Erythroblast (primary cell): ENCODE measurements around the gene AGT.

Experiments used
- DNase-seq, 2 experiments: peaks; one replicate each; lab custom pipeline; 2025; lab: John Stamatoyannopoulos, UW
- GATA1 ChIP-seq: IDR thresholded peaks from 2 replicates; pipeline ENCODE4 v1.6.1; 2011; ENCODE audit warnings: low read depth, mild to moderate bottlenecking, control low read depth, low read length, moderate library complexity
- POLR2A ChIP-seq: IDR thresholded peaks from 2 replicates; pipeline ENCODE4 v1.6.1; 2011; ENCODE audit warnings: mild to moderate bottlenecking, low read length

The AGT gene

DNA sequence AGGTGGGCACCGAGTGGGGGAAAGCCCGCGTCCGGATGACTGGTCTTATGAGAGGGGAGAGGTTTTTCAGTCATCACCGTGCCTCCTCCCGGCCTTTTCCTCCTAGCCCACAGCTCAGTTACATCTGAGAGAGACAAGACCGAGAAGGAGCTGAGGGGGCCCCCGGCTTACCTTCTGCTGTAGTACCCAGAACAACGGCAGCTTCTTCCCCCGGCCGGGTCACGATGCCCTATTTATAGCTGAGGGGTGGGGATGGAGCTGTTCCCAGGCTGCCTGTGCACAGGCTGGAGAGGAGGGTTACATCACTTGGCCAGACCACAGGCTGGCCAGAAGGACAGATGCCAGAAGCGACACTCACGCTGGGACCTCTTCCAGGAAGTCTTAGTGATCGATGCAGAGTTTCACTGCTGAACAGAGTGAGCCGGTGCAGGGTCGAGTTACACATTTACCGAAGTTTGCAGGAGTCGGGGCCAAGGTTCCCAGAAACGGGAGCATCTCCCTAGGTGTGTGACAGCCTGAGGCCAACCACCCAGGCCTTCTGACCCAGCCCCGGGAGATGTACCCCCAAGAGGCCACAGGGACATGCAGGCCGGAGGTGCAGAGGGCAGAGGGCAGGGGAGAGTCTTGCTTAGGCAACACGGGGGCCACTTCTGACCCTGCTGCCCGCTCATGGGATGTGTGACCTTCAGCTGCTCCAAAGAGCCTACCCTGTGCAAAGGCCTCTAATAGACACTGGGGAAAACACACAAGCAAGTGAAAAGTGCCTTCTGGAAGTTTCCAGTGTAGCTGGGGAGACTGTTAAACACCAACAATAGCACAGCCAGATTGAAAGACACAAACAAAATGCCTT, at the start of gene AGT:
TSS of gene AGT (minus strand) at position 208 of the 850 bp plus-strand sequence. CDS start 3,299 bp downstream, outside the sequence.
- DNase-seq, result no peak

DNA sequence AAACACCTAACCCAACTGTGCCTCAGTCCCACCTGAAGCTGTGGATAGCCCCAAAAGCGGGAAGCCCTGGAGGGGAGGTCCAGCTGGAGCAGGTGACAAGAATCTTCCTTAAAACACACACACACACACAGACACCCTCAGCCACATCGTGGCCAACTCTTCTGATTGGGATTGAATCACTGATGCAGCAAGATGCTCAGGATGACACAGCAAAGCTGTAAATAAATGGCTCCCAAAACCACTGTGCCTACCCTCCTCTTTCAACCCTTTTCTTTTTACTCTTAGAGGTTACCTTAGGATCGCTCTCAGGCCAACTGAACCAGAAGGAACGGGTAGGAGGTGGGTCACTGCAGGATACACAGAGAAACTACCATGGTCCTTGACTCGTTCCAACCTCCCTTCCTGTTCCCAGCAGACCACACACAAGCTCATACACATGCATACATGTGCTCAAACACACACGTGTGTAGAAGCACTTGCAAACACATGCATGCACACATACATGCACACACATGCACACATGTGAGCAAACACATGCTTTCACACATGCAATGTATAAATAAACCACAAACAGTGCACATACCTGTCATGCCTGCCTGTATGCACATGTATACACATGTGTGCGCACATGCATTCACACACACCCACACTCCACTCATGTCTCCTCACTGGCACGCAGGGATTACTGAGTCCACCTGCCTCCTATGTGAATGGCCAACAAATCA, 47.7 kb upstream of the AGT start:
- DNase-seq, result no peak
- TF ChIP-seq POLR2A (no peak), GATA1 (no peak)

More for the DNA sequence above, at the start of gene AGT:
- TF ChIP-seq POLR2A, result no peak
- no peak for TF ChIP-seq GATA1

DNA sequence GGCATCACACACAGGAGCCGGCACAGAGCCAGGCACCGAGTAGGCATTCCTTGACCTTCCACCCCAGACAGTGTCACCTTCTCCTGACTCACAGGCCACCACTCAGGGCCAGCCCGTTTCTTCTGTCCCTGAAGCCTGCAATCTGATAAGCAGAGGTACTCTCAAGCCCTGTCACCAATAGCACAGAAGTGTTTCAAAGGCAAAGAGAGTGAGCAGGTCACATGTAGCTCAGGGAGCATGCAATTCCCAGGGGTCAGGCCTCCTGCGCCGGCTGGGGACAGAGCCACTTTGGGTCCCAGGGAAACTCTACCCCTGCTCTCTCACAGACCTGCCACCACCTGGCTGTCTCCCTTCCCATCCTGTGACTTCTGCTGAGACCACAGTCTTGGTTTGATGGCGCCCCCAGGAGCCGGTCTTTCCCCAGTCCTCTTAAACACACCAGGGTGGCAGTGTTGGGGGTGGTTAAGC, 46.5 kb upstream of the AGT start:
- DNase-seq, result no peak
- TF ChIP-seq POLR2A, result no peak
- TF ChIP-seq GATA1, result no peak

DNA sequence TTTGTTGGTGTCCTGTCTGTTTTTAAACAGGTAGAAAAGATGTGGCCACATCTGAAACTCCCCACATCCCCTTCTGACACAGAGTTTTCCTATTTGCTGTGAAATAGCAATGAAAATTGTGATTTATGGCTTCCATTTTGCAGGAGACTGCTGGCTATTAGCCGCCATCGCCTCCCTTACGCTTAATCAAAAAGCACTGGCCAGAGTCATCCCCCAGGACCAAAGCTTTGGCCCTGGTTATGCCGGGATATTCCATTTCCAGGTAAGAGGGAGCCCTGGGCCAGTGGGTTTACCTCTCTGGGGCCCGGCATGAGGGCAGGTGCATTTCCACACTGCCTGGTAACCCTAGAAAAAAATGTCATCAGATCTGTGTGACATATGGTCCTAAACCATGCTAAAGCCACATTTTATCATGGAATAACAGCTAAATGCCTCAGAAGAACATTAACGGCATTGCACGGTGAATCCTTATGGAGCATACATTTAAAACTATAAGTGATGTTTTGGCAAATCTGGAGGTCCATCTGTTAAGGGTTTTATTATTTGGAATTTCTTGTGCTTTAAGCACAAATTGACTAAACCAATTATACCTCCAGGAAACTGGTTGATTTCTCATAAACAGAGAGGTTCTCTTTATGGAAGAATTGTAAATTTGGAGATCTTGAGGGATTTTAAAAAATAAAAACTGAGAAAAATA, 45.6 kb upstream of the AGT start:
- DNase-seq, result no peak
- TF ChIP-seq GATA1 (no peak), POLR2A (no peak)

DNA sequence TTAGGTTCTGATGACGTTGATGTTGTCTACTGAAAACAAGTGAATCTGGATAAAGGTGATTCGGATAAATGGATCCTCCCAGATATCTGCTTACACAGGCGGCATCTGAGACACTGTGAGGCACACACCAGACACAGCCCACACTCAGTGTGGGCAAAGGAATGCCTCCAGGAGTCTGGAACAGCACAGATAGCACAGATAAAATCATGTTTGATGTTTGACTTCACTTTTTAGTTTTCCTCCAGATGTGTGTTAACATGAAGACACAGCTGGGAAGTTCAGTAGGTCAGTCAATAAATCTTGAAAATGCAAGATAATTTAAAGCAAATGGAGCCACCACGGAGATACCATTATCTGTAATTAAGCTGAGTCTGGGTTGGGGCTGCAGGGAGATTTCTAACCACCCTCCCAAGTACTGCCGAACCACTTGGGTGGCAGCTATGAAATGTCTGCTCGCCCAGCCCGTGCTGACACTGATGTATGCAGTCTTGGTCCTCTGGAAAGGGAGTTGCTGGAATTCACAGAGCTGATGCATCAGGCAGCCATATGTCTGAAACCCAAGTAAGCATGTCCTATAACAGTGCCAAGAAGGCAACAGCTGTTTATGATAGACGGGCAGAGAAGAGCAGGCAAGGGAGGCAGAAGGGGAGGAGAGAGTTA, 44.9 kb upstream of the AGT start:
- no peak for DNase-seq
- no peak for TF ChIP-seq POLR2A
- no peak for TF ChIP-seq GATA1

DNA sequence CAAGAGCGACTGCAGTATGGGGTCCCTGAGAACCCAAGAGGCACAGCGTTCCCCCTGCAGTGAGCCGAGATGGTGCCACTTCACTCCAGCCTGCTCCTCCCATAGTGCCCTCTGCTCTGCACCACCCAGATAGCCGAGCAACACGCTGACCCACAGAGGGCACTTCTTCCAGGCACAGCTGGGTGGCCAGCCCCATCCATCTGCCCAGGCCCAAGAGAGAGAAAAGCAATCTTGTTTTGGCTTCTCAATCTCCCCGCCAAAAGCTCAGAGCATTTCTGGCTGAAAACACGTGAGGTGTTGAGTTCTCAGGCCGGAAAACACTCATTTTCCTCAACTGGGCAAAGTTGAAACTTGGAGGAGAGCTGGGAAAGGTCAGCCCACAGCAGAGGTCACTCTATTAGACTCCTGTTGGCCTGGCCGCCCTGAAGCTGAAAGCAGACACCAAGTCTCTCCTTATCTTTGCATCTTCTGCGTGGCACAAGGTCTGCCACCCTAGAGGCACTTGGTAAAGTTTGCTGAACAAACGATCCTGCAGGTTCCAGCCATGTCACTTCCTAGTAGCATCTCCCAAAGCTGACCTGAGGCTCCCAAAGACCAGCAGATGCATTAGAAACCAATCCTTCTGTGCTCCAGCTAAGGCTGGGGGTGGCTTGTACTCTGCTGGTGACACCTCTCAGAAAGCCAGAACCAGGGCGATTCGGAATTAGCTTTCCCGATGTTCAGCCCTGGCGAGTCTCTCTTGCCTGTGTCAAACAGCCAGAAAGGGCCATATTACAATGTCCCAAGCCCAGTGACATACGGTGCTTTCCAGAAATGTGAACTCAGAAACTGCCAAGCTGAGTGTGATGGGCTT, 44.2 kb upstream of the AGT start:
- no peak for DNase-seq
- no peak for TF ChIP-seq POLR2A
- TF ChIP-seq GATA1, result no peak

DNA sequence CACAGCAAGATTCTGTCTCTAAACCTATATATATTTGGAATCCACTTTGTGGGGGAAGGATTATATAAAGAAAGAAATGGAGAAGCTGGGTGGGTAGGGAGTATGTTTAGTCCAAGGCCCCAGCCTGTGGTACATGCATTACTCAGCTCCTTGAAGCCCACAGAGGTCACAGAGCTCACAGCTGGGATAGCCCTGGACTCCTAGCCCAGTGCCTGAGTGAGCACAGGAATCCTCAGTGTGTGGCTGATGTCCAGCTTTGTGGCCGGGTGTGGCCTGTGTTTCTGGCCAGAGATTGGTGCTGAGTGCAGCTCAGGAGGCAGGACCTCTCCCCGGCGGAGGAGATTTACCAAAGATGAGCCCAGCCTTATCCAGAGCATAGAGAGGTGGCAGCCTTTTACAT, 40.9 kb upstream of the AGT start:
- no peak for DNase-seq
- TF ChIP-seq GATA1 (no peak), POLR2A (no peak)

DNA sequence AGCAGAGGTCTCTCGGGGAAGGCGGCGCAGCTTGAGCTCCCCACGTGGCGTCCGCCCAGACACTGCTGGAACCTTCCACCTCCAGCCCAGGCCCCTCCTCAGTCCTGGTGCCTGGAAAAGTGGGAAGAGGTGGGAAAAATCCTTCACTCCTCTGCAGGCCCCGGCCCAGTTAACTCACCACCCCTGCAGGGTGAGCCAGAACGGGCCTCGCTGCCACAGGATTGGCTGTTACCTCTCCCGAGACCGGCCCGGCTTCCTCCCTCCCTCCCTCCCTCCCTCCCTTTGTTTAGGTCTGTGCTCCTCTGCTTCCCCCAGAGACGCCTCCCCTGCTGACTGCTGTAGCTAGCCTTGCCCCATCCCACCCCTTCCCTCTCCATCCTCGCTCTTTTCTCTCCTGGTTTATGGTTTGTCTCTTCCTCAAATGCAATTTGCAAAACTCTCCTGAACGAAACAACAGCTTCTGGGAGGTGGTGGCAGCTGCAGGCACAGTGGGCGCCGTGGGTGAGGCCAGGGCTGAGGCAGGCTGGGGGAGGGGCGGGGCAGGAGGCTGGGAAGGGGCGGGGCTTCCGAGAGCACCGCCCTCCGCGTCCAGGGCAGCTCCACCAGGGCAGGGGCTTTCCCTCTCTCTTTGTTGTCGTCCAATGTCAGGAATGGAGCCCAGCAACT, 39.8 kb upstream of the AGT start:
- peak; percentile 48 to 59 for DNase-seq
- TF ChIP-seq POLR2A, result no peak
- TF ChIP-seq GATA1, result no peak

DNA sequence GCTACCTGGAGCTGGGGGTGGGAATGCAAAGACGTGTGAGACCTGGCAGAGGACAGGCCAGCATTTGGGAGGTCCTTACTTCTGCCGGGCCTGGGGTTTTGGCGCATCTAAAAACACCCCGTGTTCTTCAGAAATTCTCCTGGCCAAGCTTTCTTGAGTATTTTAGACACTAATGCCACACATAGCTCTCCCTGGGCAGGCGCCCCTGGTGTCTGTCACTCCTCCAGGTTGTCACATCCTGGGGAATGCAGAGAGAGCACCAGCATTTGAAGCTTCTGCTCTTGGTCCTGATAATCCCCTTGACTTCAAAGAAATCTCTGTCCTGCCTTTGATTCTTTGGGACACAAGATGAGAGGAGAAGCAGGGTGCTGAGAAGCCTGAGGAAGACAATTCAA, 39.3 kb upstream of the AGT start:
- no peak for TF ChIP-seq POLR2A
- no peak for TF ChIP-seq GATA1
- no peak for DNase-seq

DNA sequence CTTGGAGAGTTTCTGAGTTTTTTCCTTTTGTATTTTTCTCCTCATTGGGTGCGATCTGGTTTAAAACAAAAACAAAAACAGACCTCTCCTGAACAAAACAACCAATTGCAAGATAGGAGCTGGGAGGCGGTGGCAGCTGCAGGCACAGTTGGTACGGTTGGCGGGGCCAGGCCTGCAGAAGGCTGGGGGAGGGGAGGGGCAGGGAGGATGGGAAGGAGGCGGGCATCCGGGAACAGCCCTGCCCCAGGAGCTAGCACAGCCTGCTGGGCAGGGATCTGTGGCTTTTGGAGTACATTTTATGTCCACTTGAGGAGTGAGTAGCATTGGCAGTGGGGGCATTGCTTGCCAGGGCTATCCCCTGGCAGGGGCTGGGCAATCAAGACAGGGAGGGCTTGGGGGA, 38.5 kb upstream of the AGT start:
- TF ChIP-seq GATA1, result no peak
- TF ChIP-seq POLR2A, result no peak
- DNase-seq, result no peak

DNA sequence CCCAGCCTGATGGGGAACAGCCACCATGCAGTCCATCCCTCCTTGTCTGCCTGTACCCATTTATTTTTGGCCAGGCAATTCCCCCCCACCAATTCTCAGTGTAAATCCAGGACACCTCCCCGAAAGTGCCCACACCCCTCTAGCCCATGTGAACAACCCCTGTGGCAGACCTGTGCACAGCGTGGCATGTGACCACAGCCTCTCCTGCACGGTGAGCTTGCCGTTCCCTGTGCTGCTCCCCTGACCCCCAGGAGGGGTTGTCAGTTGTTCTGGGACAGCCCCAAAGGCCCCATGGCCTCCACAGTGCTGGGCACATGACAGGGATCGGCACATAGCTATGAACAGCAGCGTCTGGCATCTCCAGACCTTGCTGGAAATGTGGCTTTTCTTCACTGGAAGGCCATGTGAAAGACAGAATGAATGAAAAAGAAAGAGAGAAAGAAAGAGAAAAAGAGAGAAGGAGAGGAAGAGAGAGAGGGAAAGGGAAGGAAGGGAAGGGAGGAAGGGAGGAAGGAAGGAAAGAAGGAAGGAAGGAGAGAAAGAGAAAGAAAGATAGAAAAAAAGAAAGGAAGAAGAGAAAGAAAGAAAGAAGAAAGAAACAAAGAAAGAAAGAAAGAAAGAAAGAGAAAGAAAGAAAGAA, 37.2 kb upstream of the AGT start:
- no peak for TF ChIP-seq GATA1
- TF ChIP-seq POLR2A, result no peak
- DNase-seq, result no peak

DNA sequence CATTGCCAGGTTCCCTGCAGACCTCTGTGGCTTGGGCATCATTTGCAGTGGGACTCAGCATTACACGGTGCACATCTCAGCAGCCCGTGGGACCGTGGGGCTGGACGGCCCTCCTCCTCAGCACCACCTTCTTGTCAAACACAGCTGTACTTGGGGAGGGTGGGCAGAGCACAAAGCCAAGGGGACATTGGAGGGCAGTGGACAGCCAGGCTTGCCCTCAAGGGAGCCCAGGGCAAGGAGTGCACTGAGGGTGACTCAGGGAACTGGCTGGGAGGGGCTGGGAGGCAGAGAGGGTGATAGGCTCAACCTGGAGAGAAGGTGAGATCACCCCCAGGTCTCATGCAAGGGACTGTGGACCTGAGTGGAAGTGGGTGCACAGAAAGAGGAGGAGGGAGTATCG, 36.7 kb upstream of the AGT start:
- TF ChIP-seq POLR2A (no peak), GATA1 (no peak)
- DNase-seq, result no peak
